Panc1 (cell line): ENCODE results near the gene SAMD15. TPM values are rescaled to one million over a fixed set of nuclear protein-coding genes. Genes with fewer than 3 reads are reported as not detected.

ENCODE experiments used
- ATAC-seq: fragments of 200-7000 bp; cut with Tn5 transposase; 2 replicates; pipeline ENCODE4 v1.9.1; 2020; ENCODE audit warnings: mild to moderate bottlenecking, moderate library complexity
- BruUV-seq: library from RNA; stranded (reverse); fragments of 400-500 nt; replicated peaks from 2 replicates; lab custom pipeline; 2021; lab: Mats Ljungman, UMichigan
- CTCF ChIA-PET: fragments of 300-600 bp; sonication (Branson Sonifier 250); formaldehyde crosslinking; loops from one replicate; lab custom pipeline; 2022; ENCODE audit warnings: antibody characterized with exemption; lab: Charles Lee
- POLR2A ChIA-PET: fragments of 300-600 bp; sonication (Branson Sonifier 250); formaldehyde crosslinking; loops from one replicate; lab custom pipeline; 2022; ENCODE audit warnings: antibody characterized with exemption; lab: Charles Lee
- DNase-seq: peaks from one replicate; pipeline ENCODE4 v3.0.0-alpha.2; 2010; ENCODE audit warnings: low read depth, low spot score
- H3K27ac ChIP-seq: 2 replicates; pipeline ENCODE4 v1.5.1; 2011; ENCODE audit warnings: mild to moderate bottlenecking, low read length, inconsistent platforms
- H3K27me3 ChIP-seq: fragments of 200-500 bp; sonication (Bioruptor generic); 2 replicates; pipeline ENCODE4 v1.6.0; 2014; ENCODE audit warnings: low read length, inconsistent platforms; ENCODE audit not compliant: control insufficient read depth, insufficient read depth
- H3K36me3 ChIP-seq: fragments of 200-500 bp; sonication (Bioruptor generic); 2 replicates; pipeline ENCODE4 v1.5.1; 2014; ENCODE audit warnings: inconsistent platforms, mild to moderate bottlenecking, low read length, moderate library complexity; ENCODE audit not compliant: control insufficient read depth, insufficient read depth
- H3K4me1 ChIP-seq: 2 replicates; pipeline ENCODE4 v1.5.1; 2011; ENCODE audit warnings: inconsistent platforms, mild to moderate bottlenecking, low read length, moderate library complexity; ENCODE audit not compliant: control insufficient read depth, insufficient read depth
- H3K4me3 ChIP-seq, 2 experiments: 2 replicates each; pipeline ENCODE4 v1.5.1; 2011 to 2012; ENCODE audit warnings: low read depth in 2 of 2, low read length in 2 of 2, mild to moderate bottlenecking in 2 of 2, inconsistent platforms in 1 of 2, moderate library complexity in 1 of 2
- H3K9me3 ChIP-seq: fragments of 200-500 bp; sonication (Bioruptor generic); 2 replicates; pipeline ENCODE4 v1.5.1; 2014; ENCODE audit warnings: low read depth, mild to moderate bottlenecking, inconsistent platforms, low read length, moderate library complexity; ENCODE audit not compliant: control insufficient read depth, insufficient read depth
- CTCF ChIP-seq: fragments of 450-650 bp; IDR thresholded peaks from 2 replicates; pipeline ENCODE4 v1.5.1; 2017; ENCODE audit warnings: mild to moderate bottlenecking
- POLR2AphosphoS5 ChIP-seq: IDR thresholded peaks from 2 replicates; pipeline ENCODE4 v1.6.1; 2012; ENCODE audit warnings: mild to moderate bottlenecking, low read depth, low read length, moderate library complexity
- REST ChIP-seq, 2 experiments: IDR thresholded peaks; 2 replicates each; pipeline ENCODE4 v1.6.1; 2011 to 2012; ENCODE audit warnings: low read depth in 2 of 2, control low read depth in 1 of 2, low read length in 1 of 2, mild to moderate bottlenecking in 1 of 2, moderate library complexity in 1 of 2; ENCODE audit not compliant: insufficient read depth in 1 of 2
- SIN3A ChIP-seq: IDR thresholded peaks from 2 replicates; pipeline ENCODE4 v1.6.1; 2012; ENCODE audit warnings: low read depth, mild to moderate bottlenecking, low read length, moderate library complexity, borderline replicate concordance; ENCODE audit not compliant: insufficient read depth
- TCF7L2 ChIP-seq: IDR thresholded peaks from 2 replicates; pipeline ENCODE4 v1.6.1; 2011; ENCODE audit warnings: mild to moderate bottlenecking, low read depth, low read length, inconsistent platforms
- in situ Hi-C: cut with HindIII; loops from 2 replicates; pipeline ENCODE4 v1.10.0; 2016; ENCODE audit warnings: low sequenced_read_pairs, low pct_unique_long_range_greater_than_20kb
- intact Hi-C: fragments of 100-400 bp; cut with micrococcal nuclease; formaldehyde crosslinking; loops from one replicate; pipeline ENCODE4 v1.10.0; 2022; ENCODE audit not compliant: unreplicated experiment
- total RNA-seq: library from RNA; stranded (reverse); gene quantifications from one replicate; pipeline ENCODE4 v1.2.1, GENCODE V29; 2021; ENCODE audit not compliant: unreplicated experiment

The SAMD15 gene
- total RNA-seq, 1 experiment from 2014 or later = 1.4 TPM

- Histone ChIP-seq H3K4me1 (no peaks in the 10 kb centered on the region), H3K4me3 (no peak overlapping the region), H3K36me3 (no peaks in the 10 kb centered on the region), H3K27ac (no peak overlapping the region), H3K9me3 (no peaks in the 10 kb centered on the region), H3K27me3 (no peaks in the 10 kb centered on the region)
- BruUV-seq = no TSS peak
- in situ Hi-C loops = no loop called here
- CTCF ChIA-PET = no interaction called here
- TF ChIP-seq CTCF (no peak), TCF7L2 (no peak), POLR2AphosphoS5 (no peak), SIN3A (no peak), REST (IDR thresholded peaks at IDR 0.05; ENCODE audit: insufficient read depth in 1 of 2, low read depth in 2 of 2, low read length in 1 of 2) (no peak)
- POLR2A ChIA-PET = no interaction called here
- DNase-seq (no peak), ATAC-seq (no peak)
- intact Hi-C loops = no loop called here
These were observed 29.5 kb downstream of the SAMD15 start for GRCh38 chr14:77406718-77407117.

GRCh38 chr14:77407158-77407557 lies 30.0 kb downstream of the SAMD15 start:
- H3K4me3 ChIP-seq = no peak overlapping the region
- no peak for DNase-seq
- intact Hi-C loops = no loop called here
- no peaks in the 10 kb centered on the region for H3K27me3 ChIP-seq
- ChIA-PET CTCF (no interaction called here), POLR2A (no interaction called here)
- H3K4me1 ChIP-seq = no peaks in the 10 kb centered on the region
- TF ChIP-seq SIN3A (no peak), REST (IDR thresholded peaks at IDR 0.05; ENCODE audit: insufficient read depth in 1 of 2, low read depth in 2 of 2, low read length in 1 of 2) (no peak), CTCF (no peak), TCF7L2 (no peak), POLR2AphosphoS5 (no peak)
- no TSS peak for BruUV-seq
- no peak for ATAC-seq
- H3K9me3 ChIP-seq = no peaks in the 10 kb centered on the region
- in situ Hi-C loops = no loop called here
- no peaks in the 10 kb centered on the region for H3K36me3 ChIP-seq
- no peak overlapping the region for H3K27ac ChIP-seq
